MM.1S (cell line): ENCODE measurements around the gene CPEB3.

Experiments
- EZH2 ChIP-seq: fragments of 300-600 bp; sonication (generic); optimal IDR thresholded peaks from 2 replicates; pipeline ENCODE3; 2017; ENCODE audit warnings: low read depth, mild to moderate bottlenecking, antibody characterized with exemption, low read length, mixed read lengths
- EZH2phosphoT487 ChIP-seq: fragments of 300-600 bp; sonication (generic); IDR thresholded peaks from 2 replicates; pipeline ENCODE4 v1.6.1; 2018; ENCODE audit warnings: antibody characterized with exemption, low read length
- TF ChIP-seq, protein P1 (sequence below): fragments of 300-600 bp; sonication (generic); IDR thresholded peaks from 2 replicates; pipeline ENCODE4 v1.5.1; 2016; ENCODE audit warnings: antibody characterized with exemption, low read length, mixed read lengths

DNA sequence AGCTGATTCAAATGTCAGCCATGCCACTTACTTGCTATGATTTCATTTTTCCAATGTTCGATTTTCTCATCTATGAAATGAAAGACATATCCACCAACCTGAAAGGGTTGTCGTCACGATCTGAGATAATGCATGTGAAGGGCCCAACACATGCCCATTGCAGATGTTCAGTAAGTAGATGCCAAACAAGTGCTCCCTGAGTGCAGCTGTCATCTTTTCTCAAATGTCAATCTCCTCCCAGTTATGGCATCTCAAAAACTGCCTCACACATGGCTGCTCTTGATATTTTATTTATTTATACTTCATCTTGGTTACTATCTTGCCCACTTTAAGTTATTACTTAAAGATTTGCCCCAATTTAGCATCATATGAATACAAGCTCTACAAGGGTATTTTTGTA, 16.8 kb downstream of the CPEB3 start:
- TF ChIP-seq EZH2phosphoT487 (no peak), EZH2 (no peak)
- TF ChIP-seq, protein P1, sequence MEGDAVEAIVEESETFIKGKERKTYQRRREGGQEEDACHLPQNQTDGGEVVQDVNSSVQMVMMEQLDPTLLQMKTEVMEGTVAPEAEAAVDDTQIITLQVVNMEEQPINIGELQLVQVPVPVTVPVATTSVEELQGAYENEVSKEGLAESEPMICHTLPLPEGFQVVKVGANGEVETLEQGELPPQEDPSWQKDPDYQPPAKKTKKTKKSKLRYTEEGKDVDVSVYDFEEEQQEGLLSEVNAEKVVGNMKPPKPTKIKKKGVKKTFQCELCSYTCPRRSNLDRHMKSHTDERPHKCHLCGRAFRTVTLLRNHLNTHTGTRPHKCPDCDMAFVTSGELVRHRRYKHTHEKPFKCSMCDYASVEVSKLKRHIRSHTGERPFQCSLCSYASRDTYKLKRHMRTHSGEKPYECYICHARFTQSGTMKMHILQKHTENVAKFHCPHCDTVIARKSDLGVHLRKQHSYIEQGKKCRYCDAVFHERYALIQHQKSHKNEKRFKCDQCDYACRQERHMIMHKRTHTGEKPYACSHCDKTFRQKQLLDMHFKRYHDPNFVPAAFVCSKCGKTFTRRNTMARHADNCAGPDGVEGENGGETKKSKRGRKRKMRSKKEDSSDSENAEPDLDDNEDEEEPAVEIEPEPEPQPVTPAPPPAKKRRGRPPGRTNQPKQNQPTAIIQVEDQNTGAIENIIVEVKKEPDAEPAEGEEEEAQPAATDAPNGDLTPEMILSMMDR = no peak
